Midbrain (tissue), 1 donor: ENCODE results near the gene OR8J3.
"Not testable (repeated sequence)": the region's sequence is repeated elsewhere in the genome, so short reads cannot be mapped to it uniquely, and the experiment has no call there.

ENCODE experiments used
- DNase-seq: peaks from one replicate; lab custom pipeline; 2025; lab: John Stamatoyannopoulos, UW

Gene OR8J3

GRCh38 chr11:56140151-56140661 lies at the start of gene OR8J3:
Gene OR8J3 (minus strand): TSS chr11:56140201. CDS start chr11:56137718, 2,483 bp downstream.
- DNase-seq = no peak

GRCh38 chr11:56188602-56189001 lies 48.6 kb upstream of the OR8J3 start:
- DNase-seq = no peak

- DNase-seq = no peak
These were observed 43.5 kb upstream of the OR8J3 start for GRCh38 chr11:56183459-56183858.

- DNase-seq = no peak
These were observed 36.3 kb upstream of the OR8J3 start, which contains the start of gene OR5J2 for GRCh38 chr11:56176318-56176717. Gene OR5J2 (plus strand): TSS chr11:56176618. CDS start chr11:56176618, 0 bp downstream.

GRCh38 chr11:56172256-56172830 lies 32.3 kb upstream of the OR8J3 start:
- no peak for DNase-seq

GRCh38 chr11:56163804-56164203 lies 23.8 kb upstream of the OR8J3 start:
- no peak for DNase-seq

GRCh38 chr11:56160217-56160616 lies 20.2 kb upstream of the OR8J3 start, which contains the start of gene OR8K5:
Gene OR8K5 (minus strand): TSS chr11:56160317. CDS start chr11:56160317, 0 bp downstream.
- DNase-seq = no peak

- no peak for DNase-seq
These were observed 12.3 kb upstream of the OR8J3 start for GRCh38 chr11:56152333-56152732.

GRCh38 chr11:56151376-56151775 lies 11.4 kb upstream of the OR8J3 start:
- DNase-seq = no peak

- DNase-seq = not testable (repeated sequence)
These were observed 3.7 kb upstream of the OR8J3 start for GRCh38 chr11:56143681-56144080.

GRCh38 chr11:56122073-56122472 lies 17.9 kb downstream of the OR8J3 start, which contains the start of gene OR8H3:
Gene OR8H3 (plus strand): TSS chr11:56122373. CDS start chr11:56122373, 0 bp downstream.
- DNase-seq = no peak

GRCh38 chr11:56103210-56103737 lies 36.7 kb downstream of the OR8J3 start, which contains the start of gene OR8H2:
Gene OR8H2 (plus strand): TSS chr11:56103687. CDS start chr11:56105043, 1,356 bp downstream.
- DNase-seq = no peak

GRCh38 chr11:56093008-56093407 lies 47.0 kb downstream of the OR8J3 start, which contains the start of gene OR8I2:
Gene OR8I2 (plus strand): TSS chr11:56093308. CDS start chr11:56093308, 0 bp downstream.
- DNase-seq = no peak

GRCh38 chr11:56089697-56090096 lies 50.3 kb downstream of the OR8J3 start:
- DNase-seq = no peak
